ENCODE measurements around the gene TDO2. TPM values are rescaled to one million over a fixed set of nuclear protein-coding genes. Genes with fewer than 3 reads are reported as not detected.
"Not testable (repeated sequence)": the region's sequence is repeated elsewhere in the genome, so short reads cannot be mapped to it uniquely, and the experiment has no call there.

TDO2 gene
- total RNA-seq, 1 donor from 2014 or later, result not detected

DNA sequence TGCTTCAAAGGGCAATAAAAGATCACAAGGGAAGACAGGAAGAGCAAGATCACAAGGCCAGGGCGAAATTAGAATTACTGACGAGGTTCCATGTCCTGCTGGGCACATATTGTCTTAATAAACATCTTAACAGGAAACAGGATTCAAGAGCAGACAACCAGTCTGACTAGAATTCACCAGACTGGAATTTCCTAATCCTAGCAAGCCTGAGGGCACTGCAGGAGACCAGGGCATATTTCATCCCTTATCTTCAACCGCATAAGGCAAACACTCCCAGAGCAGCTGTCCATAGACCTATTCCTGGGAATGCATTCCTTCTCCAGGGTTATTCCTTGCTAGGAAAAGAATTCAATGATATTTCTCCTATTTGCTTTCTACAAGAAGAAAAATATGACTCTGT lies 12.4 kb upstream of the TDO2 start:
- no peak overlapping the region for H3K4me3 Mint-ChIP-seq (ENCODE audit: unreplicated experiment)
- no peak for DNase-seq (ENCODE audit: low spot score)
- H3K36me3 Mint-ChIP-seq (ENCODE audit: low read depth), result peaks cover 3% of the 10 kb centered on the region
- no peak overlapping the region for H3K27ac Mint-ChIP-seq (ENCODE audit: unreplicated experiment)
- TF ChIP-seq, protein P1, sequence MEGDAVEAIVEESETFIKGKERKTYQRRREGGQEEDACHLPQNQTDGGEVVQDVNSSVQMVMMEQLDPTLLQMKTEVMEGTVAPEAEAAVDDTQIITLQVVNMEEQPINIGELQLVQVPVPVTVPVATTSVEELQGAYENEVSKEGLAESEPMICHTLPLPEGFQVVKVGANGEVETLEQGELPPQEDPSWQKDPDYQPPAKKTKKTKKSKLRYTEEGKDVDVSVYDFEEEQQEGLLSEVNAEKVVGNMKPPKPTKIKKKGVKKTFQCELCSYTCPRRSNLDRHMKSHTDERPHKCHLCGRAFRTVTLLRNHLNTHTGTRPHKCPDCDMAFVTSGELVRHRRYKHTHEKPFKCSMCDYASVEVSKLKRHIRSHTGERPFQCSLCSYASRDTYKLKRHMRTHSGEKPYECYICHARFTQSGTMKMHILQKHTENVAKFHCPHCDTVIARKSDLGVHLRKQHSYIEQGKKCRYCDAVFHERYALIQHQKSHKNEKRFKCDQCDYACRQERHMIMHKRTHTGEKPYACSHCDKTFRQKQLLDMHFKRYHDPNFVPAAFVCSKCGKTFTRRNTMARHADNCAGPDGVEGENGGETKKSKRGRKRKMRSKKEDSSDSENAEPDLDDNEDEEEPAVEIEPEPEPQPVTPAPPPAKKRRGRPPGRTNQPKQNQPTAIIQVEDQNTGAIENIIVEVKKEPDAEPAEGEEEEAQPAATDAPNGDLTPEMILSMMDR (IDR thresholded peaks at IDR 0.05), result no peak
- no peaks in the 10 kb centered on the region for H3K27me3 Mint-ChIP-seq (ENCODE audit: low read depth)
- H3K9me3 Mint-ChIP-seq (ENCODE audit: low read depth), result peaks cover 23% of the 10 kb centered on the region
- peaks cover 15% of the 10 kb centered on the region for H3K4me1 Mint-ChIP-seq (ENCODE audit: low read depth)

DNA sequence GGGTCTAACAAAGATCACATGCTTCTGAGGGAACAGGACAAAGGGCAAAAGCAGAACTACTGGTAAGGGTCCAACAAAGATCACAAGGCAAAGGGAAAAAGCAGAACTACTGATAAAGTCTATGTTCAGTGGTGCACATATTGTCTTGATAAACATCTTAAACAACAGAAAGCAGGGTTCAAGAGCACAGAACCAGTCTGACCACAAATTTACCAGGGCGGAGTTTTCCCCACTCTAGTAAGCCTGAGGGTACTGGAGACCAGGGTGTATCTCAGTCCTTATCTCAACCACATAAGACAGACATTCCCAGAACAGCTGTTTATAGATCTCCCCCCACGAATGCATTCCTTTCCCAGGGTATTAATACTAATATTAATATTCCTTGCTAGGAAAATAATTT lies 5.1 kb upstream of the TDO2 start:
- H3K27me3 Mint-ChIP-seq (ENCODE audit: low read depth); H3K4me3 Mint-ChIP-seq (ENCODE audit: unreplicated experiment); DNase-seq (ENCODE audit: low spot score); H3K27ac Mint-ChIP-seq (ENCODE audit: unreplicated experiment); H3K36me3 Mint-ChIP-seq (ENCODE audit: low read depth): not testable (repeated sequence)
- H3K4me1 Mint-ChIP-seq (ENCODE audit: low read depth), result peaks cover 11% of the 10 kb centered on the region
- H3K9me3 Mint-ChIP-seq (ENCODE audit: low read depth), result peaks cover 15% of the 10 kb centered on the region

- no peak for DNase-seq (ENCODE audit: low spot score)
- no peaks in the 10 kb centered on the region for H3K27me3 Mint-ChIP-seq (ENCODE audit: low read depth)
- H3K9me3 Mint-ChIP-seq (ENCODE audit: low read depth), result peaks cover 10% of the 10 kb centered on the region
- H3K36me3 Mint-ChIP-seq (ENCODE audit: low read depth), result peaks cover 3% of the 10 kb centered on the region
- TF ChIP-seq, protein P1 (IDR thresholded peaks at IDR 0.05), result no peak
- no peak overlapping the region for H3K27ac Mint-ChIP-seq (ENCODE audit: unreplicated experiment)
- H3K4me3 Mint-ChIP-seq (ENCODE audit: unreplicated experiment), result no peak overlapping the region
- H3K4me1 Mint-ChIP-seq (ENCODE audit: low read depth), result peaks cover 11% of the 10 kb centered on the region
Observed at GRCh38 chr4:155899891-155900290, 3.6 kb upstream of the TDO2 start.

GRCh38 chr4:155900381-155900780 lies 3.1 kb upstream of the TDO2 start:
- Mint-ChIP-seq H3K27me3 (ENCODE audit: low read depth) (no peaks in the 10 kb centered on the region), H3K36me3 (ENCODE audit: low read depth) (peaks cover 3% of the 10 kb centered on the region), H3K4me3 (ENCODE audit: unreplicated experiment) (no peak overlapping the region), H3K4me1 (ENCODE audit: low read depth) (peaks cover 11% of the 10 kb centered on the region), H3K9me3 (ENCODE audit: low read depth) (peaks cover 9% of the 10 kb centered on the region), H3K27ac (ENCODE audit: unreplicated experiment) (peak overlapping the region; percentile 8)
- TF ChIP-seq, protein P1 (IDR thresholded peaks at IDR 0.05), result no peak
- no peak for DNase-seq (ENCODE audit: low spot score)

- no peak overlapping the region for H3K27ac Mint-ChIP-seq (ENCODE audit: unreplicated experiment)
- no peak for DNase-seq (ENCODE audit: low spot score)
- TF ChIP-seq, protein P1 (IDR thresholded peaks at IDR 0.05), result no peak
- no peak overlapping the region for H3K4me3 Mint-ChIP-seq (ENCODE audit: unreplicated experiment)
- peaks cover 7% of the 10 kb centered on the region for H3K9me3 Mint-ChIP-seq (ENCODE audit: low read depth)
- H3K36me3 Mint-ChIP-seq (ENCODE audit: low read depth), result peaks cover 3% of the 10 kb centered on the region
- H3K27me3 Mint-ChIP-seq (ENCODE audit: low read depth), result no peaks in the 10 kb centered on the region
- H3K4me1 Mint-ChIP-seq (ENCODE audit: low read depth), result peaks cover 11% of the 10 kb centered on the region
Observed at GRCh38 chr4:155901013-155901412, 2.5 kb upstream of the TDO2 start.

DNA sequence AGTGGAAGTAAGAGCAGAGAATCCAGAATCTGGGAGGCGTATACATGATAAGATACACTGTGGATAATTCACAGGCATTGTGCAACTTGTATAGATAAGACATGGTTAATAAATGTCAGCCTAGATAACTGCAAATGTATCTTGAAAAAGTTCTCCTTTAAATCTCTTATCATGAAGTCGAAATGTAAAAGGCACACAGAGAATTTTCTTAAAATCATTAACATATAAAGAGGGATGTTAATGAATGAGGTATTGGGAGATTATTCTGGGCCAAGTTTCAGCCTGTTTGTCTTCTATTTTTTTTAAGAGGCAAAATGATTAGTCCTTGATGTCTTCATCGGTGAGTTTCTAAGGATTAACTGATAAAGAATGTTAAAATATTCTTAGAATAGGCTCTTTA lies 835 bp downstream of the TDO2 start:
- TF ChIP-seq, protein P1 (IDR thresholded peaks at IDR 0.05), result no peak
- Mint-ChIP-seq H3K4me3 (ENCODE audit: unreplicated experiment) (no peak overlapping the region), H3K4me1 (ENCODE audit: low read depth) (peaks cover 31% of the 10 kb centered on the region), H3K27me3 (ENCODE audit: low read depth) (peaks cover under 1% of the 10 kb centered on the region), H3K9me3 (ENCODE audit: low read depth) (no peaks in the 10 kb centered on the region), H3K36me3 (ENCODE audit: low read depth) (no peaks in the 10 kb centered on the region), H3K27ac (ENCODE audit: unreplicated experiment) (no peak overlapping the region)
- DNase-seq (ENCODE audit: low spot score), result no peak

Data from chondrocyte (in vitro differentiated cells).